GM06990 (cell line): Measurements from ENCODE around the gene EPS15.

Experiments used
- DNase-seq: peaks from one replicate; pipeline ENCODE4 v3.0.0-alpha.2; 2011; ENCODE audit not compliant: insufficient read length; ENCODE audit errors: extremely low read depth
- H3K27me3 ChIP-seq: replicated peaks from 2 replicates; pipeline ENCODE4 v1.6.0; 2011; ENCODE audit warnings: low read length; ENCODE audit not compliant: control insufficient read depth, insufficient read depth
- H3K36me3 ChIP-seq: 2 replicates; pipeline ENCODE4 v1.5.1; 2011; ENCODE audit warnings: low read length; ENCODE audit not compliant: control insufficient read depth, insufficient read depth
- H3K4me3 ChIP-seq: replicated peaks from 2 replicates; pipeline ENCODE4 v1.5.1; 2011; ENCODE audit warnings: low read depth, mild to moderate bottlenecking, control low read depth, low read length
- CTCF ChIP-seq: IDR thresholded peaks from 2 replicates; pipeline ENCODE4 v1.5.1; 2011; ENCODE audit warnings: low read length, control low read depth, mild to moderate bottlenecking, inconsistent platforms; ENCODE audit not compliant: insufficient read depth, poor library complexity, severe bottlenecking

EPS15 gene

GRCh38 chr1:51344602-51345299 is 174.3 kb downstream of the EPS15 start:
- Histone ChIP-seq H3K27me3 (peaks cover 1% of the 10 kb centered on the region), H3K4me3 (peak overlapping the region; percentile 30), H3K36me3 (no peaks in the 10 kb centered on the region; the same call in 1 of the 2 replicates)
- TF ChIP-seq CTCF: peak; percentile 0
- DNase-seq: no peak

GRCh38 chr1:51344276-51344601 is 174.8 kb downstream of the EPS15 start:
- DNase-seq: no peak
- H3K27me3 ChIP-seq: peaks cover 1% of the 10 kb centered on the region
- no peak for TF ChIP-seq CTCF
- no peaks in the 10 kb centered on the region; the same call in 1 of the 2 replicates for H3K36me3 ChIP-seq
- no peak overlapping the region for H3K4me3 ChIP-seq

- no peak for TF ChIP-seq CTCF
- H3K36me3 ChIP-seq: no peaks in the 10 kb centered on the region; the same call in 1 of the 2 replicates
- peaks cover 1% of the 10 kb centered on the region for H3K27me3 ChIP-seq
- H3K4me3 ChIP-seq: no peak overlapping the region
- no peak for DNase-seq
Measured at GRCh38 chr1:51343624-51344023, 175.4 kb downstream of the EPS15 start.

GRCh38 chr1:51342591-51343206 is 176.4 kb downstream of the EPS15 start:
- no peak for DNase-seq
- no peaks in the 10 kb centered on the region for H3K36me3 ChIP-seq
- no peak overlapping the region for H3K4me3 ChIP-seq
- peaks cover 1% of the 10 kb centered on the region for H3K27me3 ChIP-seq
- TF ChIP-seq CTCF: no peak

GRCh38 chr1:51341876-51342496 is 177.1 kb downstream of the EPS15 start:
- peak; percentile 57 for DNase-seq
- H3K4me3 ChIP-seq: no peak overlapping the region
- H3K27me3 ChIP-seq: peaks cover 1% of the 10 kb centered on the region
- H3K36me3 ChIP-seq: no peaks in the 10 kb centered on the region
- peak; percentile 61 for TF ChIP-seq CTCF
